GM10266 (cell line): ENCODE results near the gene CLDN22.

Experiments used
- DNase-seq: peaks from one replicate; pipeline ENCODE4 v3.0.0; 2012; ENCODE audit errors: extremely low spot score
- CTCF ChIP-seq: IDR thresholded peaks from 2 replicates; pipeline ENCODE4 v1.5.1; 2012; ENCODE audit warnings: mild to moderate bottlenecking, low read depth; ENCODE audit not compliant: control insufficient read depth, insufficient read depth; ENCODE audit errors: missing control alignments

The CLDN22 gene

GRCh38 chr4:183347146-183347545, 27.1 kb upstream of the CLDN22 start:
- TF ChIP-seq CTCF: no peak
- DNase-seq: no peak

- no peak for TF ChIP-seq CTCF
- no peak for DNase-seq
These were observed 25.2 kb upstream of the CLDN22 start for GRCh38 chr4:183345261-183345660.

- TF ChIP-seq CTCF: no peak
- no peak for DNase-seq
These were observed 24.6 kb upstream of the CLDN22 start for GRCh38 chr4:183344523-183345255.

GRCh38 chr4:183343730-183344129, 23.7 kb upstream of the CLDN22 start:
- DNase-seq: no peak
- TF ChIP-seq CTCF: no peak

GRCh38 chr4:183342541-183343533, 22.8 kb upstream of the CLDN22 start:
- no peak for DNase-seq
- no peak for TF ChIP-seq CTCF

GRCh38 chr4:183337833-183338232, 17.8 kb upstream of the CLDN22 start:
- no peak for DNase-seq
- TF ChIP-seq CTCF: no peak
